Measurements from ENCODE around the gene CABLES1.
"Not testable (repeated sequence)": the region's sequence is repeated elsewhere in the genome, so short reads cannot be mapped to it uniquely, and the experiment has no call there.

The CABLES1 gene

GRCh38 chr18:23226391-23226790 is 91.1 kb downstream of the CABLES1 start:
- no peak for DNase-seq (ENCODE audit: low spot score)

GRCh38 chr18:23226930-23227725 is 91.8 kb downstream of the CABLES1 start:
- no peak for DNase-seq (ENCODE audit: low spot score)

- no peak for DNase-seq (ENCODE audit: low spot score)
These were observed 92.4 kb downstream of the CABLES1 start for GRCh38 chr18:23227726-23228070.

- no peak for DNase-seq (ENCODE audit: low spot score)
These were observed 93.1 kb downstream of the CABLES1 start for GRCh38 chr18:23228102-23229061.

DNA sequence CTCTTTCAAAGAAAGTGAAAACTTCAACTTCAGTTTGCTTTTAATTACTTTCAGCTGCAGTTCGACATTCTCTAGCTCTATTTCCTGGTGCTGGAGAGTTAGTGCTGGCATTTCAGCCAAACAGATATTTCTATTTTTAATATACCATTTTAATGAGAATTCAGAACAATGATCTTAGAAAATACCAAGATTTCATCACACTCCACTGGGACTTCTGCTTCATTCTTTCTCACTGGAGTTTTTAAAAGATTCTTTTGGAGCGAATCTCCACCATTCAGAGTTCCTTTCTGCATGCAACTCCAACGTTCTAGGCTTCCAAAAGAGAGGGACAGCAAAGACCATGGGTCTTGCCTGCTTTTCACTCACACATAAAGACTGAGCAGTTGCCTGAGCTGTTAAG is 94.2 kb downstream of the CABLES1 start:
- DNase-seq (ENCODE audit: low spot score) = no peak

GRCh38 chr18:23230686-23231085 is 95.4 kb downstream of the CABLES1 start:
- DNase-seq (ENCODE audit: low spot score) = no peak

GRCh38 chr18:23231340-23232021 is 96.2 kb downstream of the CABLES1 start:
- no peak for DNase-seq (ENCODE audit: low spot score)

DNA sequence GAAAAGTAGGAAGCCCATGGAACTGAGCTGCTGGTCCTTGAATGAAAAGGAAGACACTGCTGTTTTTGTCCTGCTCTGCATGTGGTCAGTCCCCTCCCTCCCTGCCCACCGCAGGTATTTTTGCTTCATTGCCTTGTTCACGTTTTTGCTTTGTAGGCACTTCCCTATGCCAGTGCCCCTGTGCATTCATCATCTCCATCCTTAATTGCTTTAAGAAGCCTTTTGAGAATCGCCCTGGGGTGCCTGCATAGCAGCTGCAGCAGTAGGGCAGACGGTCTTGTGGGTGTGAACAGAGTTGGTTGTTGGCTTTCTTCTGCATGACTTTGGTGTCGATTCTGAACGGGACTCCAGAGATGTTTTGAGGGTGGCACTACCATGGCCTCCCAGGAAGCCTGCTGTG is 97.0 kb downstream of the CABLES1 start:
- no peak for DNase-seq (ENCODE audit: low spot score)

GRCh38 chr18:23234619-23235018 is 99.3 kb downstream of the CABLES1 start:
- no peak for DNase-seq (ENCODE audit: low spot score)

GRCh38 chr18:23235336-23235735 is 100.1 kb downstream of the CABLES1 start:
- DNase-seq (ENCODE audit: low spot score) = no peak

GRCh38 chr18:23235860-23236259 is 100.6 kb downstream of the CABLES1 start:
- DNase-seq (ENCODE audit: low spot score) = no peak

- DNase-seq (ENCODE audit: low spot score) = no peak
These were observed 101.7 kb downstream of the CABLES1 start for GRCh38 chr18:23236876-23237468.

- no peak for DNase-seq (ENCODE audit: low spot score)
These were observed 102.4 kb downstream of the CABLES1 start for GRCh38 chr18:23237524-23238151.

GRCh38 chr18:23238152-23238531 is 102.9 kb downstream of the CABLES1 start:
- DNase-seq (ENCODE audit: low spot score) = no peak

GRCh38 chr18:23238651-23239349 is 103.5 kb downstream of the CABLES1 start:
- no peak for DNase-seq (ENCODE audit: low spot score)

DNA sequence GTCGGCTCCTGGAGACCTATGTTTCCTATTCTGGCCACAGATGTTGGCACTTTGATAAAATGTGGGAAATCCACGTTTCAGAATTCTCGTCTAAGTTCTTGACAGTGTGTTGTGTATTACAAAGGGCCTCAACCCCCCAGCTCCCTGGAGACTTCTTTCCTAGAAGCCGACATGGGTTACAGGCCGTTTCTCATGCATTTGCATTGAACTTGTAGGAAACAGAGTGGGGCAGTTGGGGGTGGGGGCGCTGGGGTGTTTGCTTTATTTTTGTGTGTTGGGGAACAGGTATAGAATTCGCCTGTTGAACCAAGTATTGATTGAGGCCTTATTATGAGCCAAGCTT is 104.0 kb downstream of the CABLES1 start:
- DNase-seq (ENCODE audit: low spot score) = no peak

DNA sequence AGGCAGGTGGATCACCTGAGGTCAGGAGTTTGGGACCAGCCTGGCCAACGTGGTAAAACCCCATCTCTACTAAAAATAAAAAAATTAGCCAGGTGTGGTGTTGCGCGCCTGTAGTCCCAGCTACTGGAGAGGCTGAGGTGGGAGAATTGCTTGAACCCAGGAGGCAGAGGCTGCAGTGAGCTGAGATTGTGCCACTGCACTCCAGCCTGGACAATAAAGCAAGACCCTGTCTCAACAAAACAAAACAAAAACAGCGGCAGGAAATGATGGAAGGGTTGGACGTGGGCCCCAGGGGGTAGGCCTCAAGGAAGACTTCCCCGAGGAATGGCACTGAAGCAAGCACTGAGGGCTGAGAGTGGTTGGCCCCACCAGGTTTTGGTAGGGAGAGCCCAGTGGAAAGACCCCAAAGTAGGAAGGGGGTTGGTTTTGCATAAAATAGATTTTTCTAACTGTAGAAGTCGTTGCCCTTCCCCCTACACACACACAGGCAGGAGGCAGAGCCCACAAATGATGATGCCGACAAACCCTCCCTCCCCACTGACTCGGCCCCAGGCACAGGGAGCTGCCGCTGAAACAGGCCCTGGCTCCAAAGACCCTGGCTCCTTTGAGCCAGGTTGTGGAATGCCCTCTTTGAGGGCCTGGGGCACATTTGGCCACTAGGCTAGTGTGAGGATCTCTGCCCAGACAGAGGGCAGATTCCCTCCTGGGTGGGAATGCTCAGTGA is 104.8 kb downstream of the CABLES1 start:
- DNase-seq (ENCODE audit: low spot score) = no peak

- no peak for DNase-seq (ENCODE audit: low spot score)
These were observed 105.3 kb downstream of the CABLES1 start for GRCh38 chr18:23240609-23240930.

DNA sequence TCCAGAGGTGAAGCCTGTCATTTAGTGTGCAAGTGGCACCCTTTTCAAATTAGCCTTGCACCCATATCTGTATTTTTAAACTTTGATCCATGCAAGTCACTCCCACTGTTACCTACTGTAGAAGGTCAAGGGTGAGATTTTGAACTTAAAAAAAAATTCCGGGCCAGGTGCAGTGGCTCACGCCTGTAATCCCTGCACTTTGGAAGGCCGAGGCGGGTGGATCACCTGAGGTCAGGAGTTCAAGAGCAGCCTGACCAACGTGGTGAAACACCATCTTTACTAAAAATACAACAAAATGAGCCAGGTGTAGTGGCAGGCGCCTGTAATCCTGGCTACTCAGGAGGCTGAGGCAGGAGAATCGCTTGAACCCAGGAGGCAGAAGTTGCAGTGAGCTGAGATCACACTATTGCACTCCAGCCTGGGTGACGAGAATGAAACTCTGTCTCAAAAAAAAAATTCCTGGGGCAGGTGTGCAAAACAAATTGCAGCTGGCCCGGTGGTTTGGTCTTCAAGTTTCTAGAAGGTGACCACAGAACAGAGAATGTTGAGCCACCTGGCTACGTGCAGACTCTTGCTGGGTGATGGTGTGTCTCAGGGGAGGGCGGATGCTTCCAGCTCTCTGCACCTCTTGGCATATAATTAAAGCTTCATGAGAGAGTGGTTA is 106.7 kb downstream of the CABLES1 start:
- not testable (repeated sequence) for DNase-seq (ENCODE audit: low spot score)

GRCh38 chr18:23243178-23243577 is 107.9 kb downstream of the CABLES1 start:
- no peak for DNase-seq (ENCODE audit: low spot score)

Measured in HuH-7.5 (cell line).